ENCODE results near the gene BTN1A1. TPM values are rescaled to one million over a fixed set of nuclear protein-coding genes. Genes with fewer than 3 reads are reported as not detected.

The BTN1A1 gene
- polyA plus RNA-seq, 1 experiment = not detected

- Histone ChIP-seq H3K36me3 (ENCODE audit: control insufficient read depth, insufficient read depth, low read length) (no peaks in the 10 kb centered on the region), H3K4me3 (ENCODE audit: low read depth, low read length) (no peak overlapping the region), H3K27me3 (ENCODE audit: control insufficient read depth, insufficient read depth, low read length) (peaks cover 3% of the 10 kb centered on the region)
- ChIA-PET POLR2A (interaction anchor here (0.6 kb wide), 1 partner anchor 27 kb away, joined by 4 read pairs; no protein-coding TSS in a partner anchor), CTCF (interaction anchor here (1.1 to 1.7 kb wide), 2 partner anchors 10 to 90 kb away, joined by 3 to 5 read pairs; no protein-coding TSS in a partner anchor)
- DNase-seq (ENCODE audit: low read depth) = no peak
- no peak for TF ChIP-seq CTCF (IDR thresholded peaks at IDR 0.05; ENCODE audit: insufficient read depth, low read depth, low read length)
Observed at GRCh38 chr6:26484161-26484560, 15.9 kb upstream of the BTN1A1 start.

DNA sequence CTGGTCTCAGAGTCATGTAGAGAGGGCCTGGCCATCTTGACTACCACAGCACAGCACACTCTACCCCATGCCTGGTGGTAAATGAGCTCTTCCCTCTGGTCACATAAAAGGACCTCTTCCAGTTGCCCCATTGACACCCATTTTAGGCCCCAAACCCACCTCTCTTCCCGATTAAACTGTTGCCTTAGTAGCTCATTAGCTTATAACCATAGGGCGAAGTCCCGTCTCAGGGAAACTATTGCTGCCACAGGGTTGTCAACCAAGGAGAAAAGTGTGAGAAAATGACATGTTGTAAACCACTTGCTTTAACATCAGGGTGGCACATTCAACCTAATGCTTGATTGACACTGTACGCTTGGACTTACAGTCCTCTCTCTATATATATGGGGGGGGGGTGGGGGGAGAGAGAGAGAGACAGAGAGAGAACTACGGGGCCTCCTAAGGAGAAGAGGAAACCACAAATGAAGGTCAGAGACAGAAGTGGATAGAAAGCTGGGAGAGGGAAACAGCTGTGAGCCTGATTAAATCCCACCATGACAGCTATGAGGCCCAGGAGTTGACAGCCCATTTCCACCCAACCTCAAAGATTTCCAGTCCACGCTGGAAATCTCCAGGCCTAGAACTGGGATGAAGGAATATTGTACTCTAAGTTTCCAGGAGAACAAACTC lies 14.9 kb upstream of the BTN1A1 start:
- DNase-seq (ENCODE audit: low read depth) = no peak
- CTCF ChIA-PET = interaction anchor here (1.1 to 1.7 kb wide), 4 partner anchors 11 to 91 kb away, joined by 3 to 5 read pairs (median 4); partner anchors contain the start of gene BTN1A1
- no peak for TF ChIP-seq CTCF (IDR thresholded peaks at IDR 0.05; ENCODE audit: insufficient read depth, low read depth, low read length)
- H3K27me3 ChIP-seq (ENCODE audit: control insufficient read depth, insufficient read depth, low read length) = peaks cover 3% of the 10 kb centered on the region
- H3K36me3 ChIP-seq (ENCODE audit: control insufficient read depth, insufficient read depth, low read length) = no peaks in the 10 kb centered on the region
- POLR2A ChIA-PET = no interaction called here
- no peak overlapping the region for H3K4me3 ChIP-seq (ENCODE audit: low read depth, low read length)

DNA sequence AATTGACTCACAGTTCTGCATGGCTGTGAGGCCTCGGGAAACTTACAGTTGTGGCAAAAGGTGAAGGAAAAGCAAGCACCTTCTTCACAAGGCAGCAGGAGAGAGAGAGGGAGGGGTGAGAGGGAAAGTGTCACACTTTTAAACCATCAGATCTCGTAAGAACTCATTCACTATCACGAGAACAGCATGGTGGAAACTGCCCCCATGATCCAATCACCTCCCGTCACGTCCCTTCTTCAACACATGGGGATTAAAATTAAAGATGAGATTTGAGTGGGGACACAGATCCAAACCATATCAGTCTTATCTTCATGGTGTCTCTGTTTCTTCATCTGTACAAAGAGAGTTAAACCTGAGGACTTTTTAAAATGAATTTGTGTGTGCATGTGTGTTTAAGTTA lies 13.7 kb upstream of the BTN1A1 start:
- ChIA-PET POLR2A (no interaction called here), CTCF (no interaction called here)
- H3K4me3 ChIP-seq (ENCODE audit: low read depth, low read length) = no peak overlapping the region
- no peak for TF ChIP-seq CTCF (IDR thresholded peaks at IDR 0.05; ENCODE audit: insufficient read depth, low read depth, low read length)
- no peak for DNase-seq (ENCODE audit: low read depth)
- H3K36me3 ChIP-seq (ENCODE audit: control insufficient read depth, insufficient read depth, low read length) = no peaks in the 10 kb centered on the region
- peaks cover 3% of the 10 kb centered on the region for H3K27me3 ChIP-seq (ENCODE audit: control insufficient read depth, insufficient read depth, low read length)

GRCh38 chr6:26487466-26487865 lies 12.6 kb upstream of the BTN1A1 start:
- ChIA-PET POLR2A (no interaction called here), CTCF (interaction anchor here (0.9 kb wide), 1 partner anchor 146 kb away, joined by 3 read pairs; no protein-coding TSS in a partner anchor)
- no peaks in the 10 kb centered on the region for H3K36me3 ChIP-seq (ENCODE audit: control insufficient read depth, insufficient read depth, low read length)
- no peak for DNase-seq (ENCODE audit: low read depth)
- peaks cover 3% of the 10 kb centered on the region for H3K27me3 ChIP-seq (ENCODE audit: control insufficient read depth, insufficient read depth, low read length)
- no peak overlapping the region for H3K4me3 ChIP-seq (ENCODE audit: low read depth, low read length)
- TF ChIP-seq CTCF (IDR thresholded peaks at IDR 0.05; ENCODE audit: insufficient read depth, low read depth, low read length) = no peak

DNA sequence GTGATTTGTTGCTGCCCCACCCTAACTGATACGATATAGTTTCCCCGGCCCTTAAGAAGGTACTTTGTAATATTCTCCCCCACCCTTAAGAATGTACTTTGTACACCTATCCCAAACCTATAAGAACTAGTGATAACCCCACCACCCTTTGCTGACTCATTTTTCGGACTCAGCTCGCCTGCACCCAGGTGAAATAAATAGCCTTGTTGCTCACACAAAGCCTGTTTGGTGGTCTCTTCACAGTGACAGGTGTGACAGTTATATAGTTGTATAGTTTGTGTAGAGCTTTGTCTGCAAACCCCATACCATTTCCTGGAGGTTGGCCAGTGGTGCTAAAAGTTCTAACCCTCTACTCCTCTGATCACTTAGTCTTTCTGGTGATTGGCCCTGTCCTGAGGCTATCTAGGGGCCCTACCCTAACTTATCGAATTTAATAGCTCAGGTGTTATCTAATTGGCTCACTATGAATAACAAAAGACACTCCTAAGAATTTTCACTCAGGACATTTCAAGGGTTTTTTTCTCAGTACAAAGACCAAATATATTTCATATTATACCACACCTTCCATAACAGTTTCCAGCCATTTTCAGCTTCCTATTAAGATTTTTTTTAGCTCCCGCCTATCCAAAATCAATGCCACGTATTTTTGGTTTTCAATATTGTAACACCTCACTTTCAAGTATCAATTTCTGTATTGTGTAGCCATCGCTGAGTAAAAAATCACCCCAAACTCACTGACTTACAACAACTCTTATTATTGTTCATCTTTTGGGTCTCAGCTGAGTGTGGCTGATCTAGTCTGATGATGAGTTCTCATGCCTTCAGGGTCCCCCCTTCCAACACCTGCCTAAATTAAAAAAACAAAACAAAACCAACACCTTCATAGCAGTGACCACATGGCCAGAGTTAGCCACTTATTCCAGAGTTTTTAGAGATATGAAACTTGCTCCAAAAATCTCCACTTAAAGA lies 9.8 kb upstream of the BTN1A1 start:
- Histone ChIP-seq H3K4me3 (ENCODE audit: low read depth, low read length) (no peak overlapping the region), H3K36me3 (ENCODE audit: control insufficient read depth, insufficient read depth, low read length) (no peaks in the 10 kb centered on the region), H3K27me3 (ENCODE audit: control insufficient read depth, insufficient read depth, low read length) (peaks cover 3% of the 10 kb centered on the region)
- no peak for DNase-seq (ENCODE audit: low read depth)
- TF ChIP-seq CTCF (IDR thresholded peaks at IDR 0.05; ENCODE audit: insufficient read depth, low read depth, low read length) = no peak
- POLR2A ChIA-PET = no interaction called here
- CTCF ChIA-PET = interaction anchor here (1.2 kb wide), 1 partner anchor 10 kb away, joined by 5 read pairs; the partner anchor contains the start of gene BTN1A1
